Adrenal gland (tissue), 19 donors: ENCODE measurements around the gene NISCH. TPM values are rescaled to one million over a fixed set of nuclear protein-coding genes. Genes with fewer than 3 reads are reported as not detected.

Experiments used
- DNase-seq, 7 donors: peaks; one replicate each; pipeline ENCODE4 v3.0.0-alpha.2; 2019 to 2020
- H3K27ac ChIP-seq, 5 donors: fragments of 200-600 bp; sonication (generic) in 4 of 5; 1 replicate in 3 of 5; 2 replicates in 2 of 5; pipeline versions ENCODE4 v1.5.1 to v1.8.0; 2016 to 2020; ENCODE audit warnings: mild to moderate bottlenecking in 1 of 5
- H3K27me3 ChIP-seq: fragments of 200-600 bp; 2 replicates; pipeline ENCODE4 v1.8.0; 2021
- H3K36me3 ChIP-seq, 2 donors: fragments of 200-600 bp; replicated peaks in 1 of 2; 1 replicate in 1 of 2; 2 replicates in 1 of 2; pipeline versions ENCODE4 v1.5.1 to v1.8.0; 2018 to 2022
- H3K4me1 ChIP-seq, 2 donors: fragments of 200-600 bp; replicated peaks in 1 of 2; 1 replicate in 1 of 2; 2 replicates in 1 of 2; pipeline versions ENCODE4 v1.5.1 to v1.8.0; 2018 to 2021
- H3K4me3 ChIP-seq, 4 donors: fragments of 200-600 bp; sonication (generic) in 3 of 4; one replicate each; pipeline ENCODE4 v1.5.1; 2016 to 2018
- H3K9me3 ChIP-seq, 3 donors: fragments of 200-600 bp; sonication (generic) in 1 of 3; replicated peaks in 1 of 3; 1 replicate in 2 of 3; 2 replicates in 1 of 3; pipeline versions ENCODE4 v1.5.1 to v1.8.0; 2016 to 2021
- POLR2A ChIP-seq, 2 donors: fragments of 450-650 bp; IDR thresholded peaks; one replicate each; pipeline ENCODE4 v1.6.1; 2017; ENCODE audit warnings: antibody characterized with exemption in 2 of 2, mild to moderate bottlenecking in 2 of 2, moderate library complexity in 1 of 2
- WGBS, 4 donors: extraction: QIAGEN DNeasy Blood & Tissue Kit in 2 of 4; methylation state at CpG; one replicate each; pipeline versions ENCODE4 v1.1.5 to v1.1.7; 2013 to 2017; 5-methylcytosine and 5-hydroxymethylcytosine counted together
- intact Hi-C, 2 donors: fragments of 100-400 bp; cut with DNase I; formaldehyde crosslinking; loops; one replicate each; pipeline versions ENCODE4 v1.14.1 to v1.15.0; 2022 to 2023
- long read RNA-seq, 10 donors: library from polyadenylated mRNA in 3 of 10; unstranded in 2 of 10; stranded (forward) in 1 of 10; transcript quantifications; one replicate each; pipeline ENCODE4 v2.0.0 and lab custom pipeline, GENCODE V29; 2021 to 2026
- polyA plus RNA-seq, 3 donors: library from polyadenylated mRNA; stranded (reverse); fragments of 200-250 nt in 2 of 3; fragments of 350-450 nt in 1 of 3; fragmentation: Illumina TruSeq in 1 of 3; extraction: RNeasy Lipid Tissue Mini Kit (QIAGEN cat#74804) in 1 of 3; gene quantifications; one replicate each; pipeline ENCODE4 v1.2.3, GENCODE V29; 2013 to 2014
- total RNA-seq, 9 donors: library from RNA; depleted of rRNA in 4 of 9; stranded (reverse); fragments of >200 nt in 4 of 9; fragments of 120-200 nt in 1 of 9; fragmentation: NEBNext Ultra II Directional in 1 of 9; extraction: Animal tissue kit (Norgen Biotek cat#: 25700) in 1 of 9; gene quantifications; one replicate each; pipeline versions ENCODE4 v1.1.0 to v1.2.4, GENCODE V29; 2013 to 2023
- TF ChIP-seq, protein P1 (sequence below), 6 experiments: fragments of 450-650 bp in 4 of 6; fragments of 200-600 bp in 2 of 6; sonication (generic) in 1 of 6; IDR thresholded peaks; 1 replicate in 5 of 6; 2 replicates in 1 of 6; pipeline versions ENCODE4 v1.5.1 to v1.8.0; 2016 to 2021; ENCODE audit warnings: antibody characterized with exemption in 6 of 6, mild to moderate bottlenecking in 2 of 6, moderate library complexity in 1 of 6
- donor health status: healthy with polysubstance abuse.
- donor health status: Bipolar disorder and iron deficiency.
- donor health status: DM: yes; HTN: yes; CAD: no.
- donor health status: DM: no; HTN: no; CAD: no.
- donor health status: DM: no; HTN: no; CAD: no.
- donor health status: DM: yes; HTN: yes; CAD: no.

Gene NISCH
- total RNA-seq (100 to 1,000 TPM in 5 of 9 donors, 10 to 100 TPM in 4; 69.5 to 145 (median 107) TPM), polyA plus RNA-seq (100 to 1,000 TPM in 1 of 3 donors, 10 to 100 TPM in 2; 39.4 to 186 (median 93.5) TPM)
- long read RNA-seq, donor 1, full-length matches to known transcripts = 12 of 86 reads
- long read RNA-seq, donor 1, partial matches to known transcripts = 74 of 86 reads
- long read RNA-seq, donor 1, other reads (novel, unspliced or antisense) = 0 of 86 reads
- long read RNA-seq, donor 2, full-length matches to known transcripts = 9 of 142 reads
- long read RNA-seq, donor 2, partial matches to known transcripts = 133 of 142 reads
- long read RNA-seq, donor 2, other reads (novel, unspliced or antisense) = 0 of 142 reads
- long read RNA-seq, donor 3, partial matches to known transcripts = 7 of 12 reads
- long read RNA-seq, donor 3, other reads (novel, unspliced or antisense) = 0 of 12 reads
- long read RNA-seq, donor 4, full-length matches to known transcripts = 6 of 28 reads
- long read RNA-seq, donor 4, partial matches to known transcripts = 18 of 28 reads
- long read RNA-seq, donor 4, other reads (novel, unspliced or antisense) = 4 of 28 reads
- long read RNA-seq, donor 5, full-length matches to known transcripts = 105 of 262 reads
- long read RNA-seq, donor 5, partial matches to known transcripts = 114 of 262 reads
- long read RNA-seq, donor 5, other reads (novel, unspliced or antisense) = 43 of 262 reads
- long read RNA-seq, donor 6, partial matches to known transcripts = 18 of 30 reads
- long read RNA-seq, donor 6, other reads (novel, unspliced or antisense) = 5 of 30 reads
- long read RNA-seq, donor 7, partial matches to known transcripts = 11 of 13 reads
- long read RNA-seq, donor 7, other reads (novel, unspliced or antisense) = 0 of 13 reads
- long read RNA-seq, donor 8, full-length matches to known transcripts = 22 of 121 reads
- long read RNA-seq, donor 8, partial matches to known transcripts = 99 of 121 reads
- long read RNA-seq, donor 8, other reads (novel, unspliced or antisense) = 0 of 121 reads
- long read RNA-seq, donor 9, transcript NISCH-212 (13 exons, 3,168 nt) = major isoform, 5 of 19 reads
- long read RNA-seq, donor 9, partial matches to known transcripts = 9 of 19 reads
- long read RNA-seq, donor 9, other reads (novel, unspliced or antisense) = 0 of 19 reads
- long read RNA-seq, donor 10, full-length matches to known transcripts = 8 of 33 reads
- long read RNA-seq, donor 10, partial matches to known transcripts = 25 of 33 reads
- long read RNA-seq, donor 10, other reads (novel, unspliced or antisense) = 0 of 33 reads

DNA sequence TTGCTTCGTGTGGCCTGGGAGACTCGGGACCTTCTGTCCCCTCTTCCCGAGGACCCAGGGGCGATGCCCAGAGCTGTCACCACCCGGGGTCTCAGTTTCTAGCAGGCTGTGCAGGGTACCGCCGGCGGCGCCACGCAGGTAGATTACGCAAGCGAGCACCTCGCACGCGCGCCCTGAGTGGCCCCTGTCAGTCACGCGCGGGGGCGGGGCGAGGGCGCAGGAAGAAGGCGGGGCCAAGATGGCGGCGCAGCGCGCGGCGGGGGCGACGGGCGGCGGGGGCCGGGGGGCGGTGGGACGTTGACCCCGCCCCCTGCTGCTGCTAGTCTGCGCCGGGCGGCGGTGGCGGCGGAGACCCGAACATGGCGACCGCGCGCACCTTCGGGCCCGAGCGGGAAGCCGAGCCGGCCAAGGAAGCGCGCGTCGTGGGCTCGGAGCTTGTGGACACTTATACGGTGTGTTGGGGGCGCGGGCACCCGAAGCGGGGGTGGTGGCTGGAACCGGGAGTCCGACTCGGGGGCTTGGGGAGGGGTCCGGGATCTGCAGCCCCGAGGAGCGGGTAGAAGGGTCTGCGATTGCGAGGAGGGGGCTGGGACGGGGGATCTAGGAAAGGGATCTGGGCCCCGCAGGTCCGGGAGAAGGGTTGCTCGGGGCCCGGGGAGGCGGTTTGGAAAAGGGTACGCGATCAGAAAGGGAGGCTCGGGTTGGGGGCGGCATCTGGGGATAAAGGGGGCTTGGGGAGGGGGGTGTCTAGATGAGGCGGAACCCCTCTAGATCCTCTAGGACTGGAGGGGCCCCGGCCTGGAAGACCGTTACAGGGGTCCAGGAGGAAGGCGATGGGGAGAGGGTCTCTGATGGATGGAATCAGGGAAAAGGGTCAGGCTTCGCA lies at the start of gene NISCH:
Gene NISCH, plus strand, starts transcription at position 322 of the 886 bp plus-strand sequence. Its CDS starts 38 bp downstream, at position 360.
- Histone ChIP-seq H3K4me1 (peaks cover 5 to 31% of the 10 kb centered on the region in 2 donors), H3K36me3 (peaks cover 0 to 29% of the 10 kb centered on the region in 2 donors), H3K27ac (peak within 1 kb of the TSS in 4 of 5 donors; percentile 63 to 91 (median 78)), H3K27me3 (no peaks in the 10 kb centered on the region), H3K9me3 (no peaks in the 10 kb centered on the region), H3K4me3 (peak within 1 kb of the TSS; percentile 56 to 99 (median 84))
- WGBS, 4 donors = 0 to 1% (median 1%) methylated on average over 15 to 86 of the region's 86 CpGs
- intact Hi-C loops = no loop called here
- peak; percentile 83 to 95 (median 90) for DNase-seq
- TF ChIP-seq POLR2A (IDR thresholded peaks at IDR 0.05) = peak in 1 of 2 donors; percentile 69
- TF ChIP-seq, protein P1, sequence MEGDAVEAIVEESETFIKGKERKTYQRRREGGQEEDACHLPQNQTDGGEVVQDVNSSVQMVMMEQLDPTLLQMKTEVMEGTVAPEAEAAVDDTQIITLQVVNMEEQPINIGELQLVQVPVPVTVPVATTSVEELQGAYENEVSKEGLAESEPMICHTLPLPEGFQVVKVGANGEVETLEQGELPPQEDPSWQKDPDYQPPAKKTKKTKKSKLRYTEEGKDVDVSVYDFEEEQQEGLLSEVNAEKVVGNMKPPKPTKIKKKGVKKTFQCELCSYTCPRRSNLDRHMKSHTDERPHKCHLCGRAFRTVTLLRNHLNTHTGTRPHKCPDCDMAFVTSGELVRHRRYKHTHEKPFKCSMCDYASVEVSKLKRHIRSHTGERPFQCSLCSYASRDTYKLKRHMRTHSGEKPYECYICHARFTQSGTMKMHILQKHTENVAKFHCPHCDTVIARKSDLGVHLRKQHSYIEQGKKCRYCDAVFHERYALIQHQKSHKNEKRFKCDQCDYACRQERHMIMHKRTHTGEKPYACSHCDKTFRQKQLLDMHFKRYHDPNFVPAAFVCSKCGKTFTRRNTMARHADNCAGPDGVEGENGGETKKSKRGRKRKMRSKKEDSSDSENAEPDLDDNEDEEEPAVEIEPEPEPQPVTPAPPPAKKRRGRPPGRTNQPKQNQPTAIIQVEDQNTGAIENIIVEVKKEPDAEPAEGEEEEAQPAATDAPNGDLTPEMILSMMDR (IDR thresholded peaks at IDR 0.05) = no peak

GRCh38 chr3:52406231-52406661 lies 49.2 kb upstream of the NISCH start:
- Histone ChIP-seq H3K27me3 (no peaks in the 10 kb centered on the region), H3K9me3 (no peaks in the 10 kb centered on the region), H3K36me3 (peaks cover 0 to 67% of the 10 kb centered on the region in 2 donors), H3K4me1 (peaks cover 16 to 23% of the 10 kb centered on the region in 2 donors), H3K27ac (no peak overlapping the region), H3K4me3 (no peak overlapping the region)
- DNase-seq = peak in 1 of 7 donors; percentile 24
- TF ChIP-seq, protein P1 (IDR thresholded peaks at IDR 0.05) = no peak
- TF ChIP-seq POLR2A (IDR thresholded peaks at IDR 0.05) = no peak
- intact Hi-C loops = no loop called here
- 87 to 100% (median 91%) methylated on average over 3 to 11 of the region's 11 CpGs for WGBS, 4 donors

DNA sequence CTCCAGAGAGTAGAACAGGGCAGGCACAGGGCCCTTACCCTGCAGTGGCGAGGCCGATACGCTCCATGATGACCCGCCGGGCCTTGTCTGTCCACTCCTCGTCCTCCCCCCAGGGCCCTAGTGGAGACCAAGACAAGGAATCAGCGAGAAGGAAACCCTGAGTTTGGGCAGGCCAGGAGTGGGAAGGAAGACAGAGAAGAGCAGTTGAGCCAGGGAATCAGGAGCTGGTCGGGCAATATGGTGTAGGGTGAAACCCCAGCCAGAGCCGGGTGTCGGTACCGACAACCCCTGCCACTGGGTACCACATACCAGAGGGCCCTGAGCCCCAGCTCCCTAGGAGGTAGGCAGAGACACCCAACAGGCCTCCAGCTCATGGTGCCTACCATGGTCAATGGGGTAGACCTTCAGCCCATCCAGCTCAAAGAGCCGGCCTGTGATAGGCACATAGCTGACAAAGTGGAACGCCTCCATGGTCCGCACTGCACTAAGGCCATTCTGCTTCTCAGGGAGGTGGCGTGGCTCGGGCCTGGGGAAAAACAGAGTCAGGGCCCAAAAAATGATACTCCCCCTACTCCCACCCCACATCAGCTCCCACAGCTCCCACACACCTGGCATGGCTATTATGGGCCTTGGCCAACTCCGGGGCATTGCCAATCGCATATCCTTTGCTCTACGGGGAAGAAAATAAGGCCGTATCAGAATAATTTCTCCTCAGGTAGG lies 48.5 kb upstream of the NISCH start:
- intact Hi-C loops = no loop called here
- H3K4me1 ChIP-seq = peaks cover 24 to 30% of the 10 kb centered on the region in 2 donors
- no peak for TF ChIP-seq POLR2A (IDR thresholded peaks at IDR 0.05)
- TF ChIP-seq, protein P1 (IDR thresholded peaks at IDR 0.05) = no peak
- peak in 1 of 7 donors; percentile 20 for DNase-seq
- H3K27me3 ChIP-seq = no peaks in the 10 kb centered on the region
- H3K4me3 ChIP-seq = no peak overlapping the region
- H3K27ac ChIP-seq = no peak overlapping the region
- WGBS, 4 donors = 87 to 95% (median 92%) methylated on average over 13 to 20 of the region's 20 CpGs
- H3K9me3 ChIP-seq = no peaks in the 10 kb centered on the region
- peaks cover 0 to 60% of the 10 kb centered on the region in 2 donors for H3K36me3 ChIP-seq
